K562 (cell line): ENCODE data around the gene PCID2.

Source experiments
- CC2D1A ChIP-seq: fragments of 450-650 bp; IDR thresholded peaks from 2 replicates; pipeline ENCODE4 v1.6.1; 2017; ENCODE audit warnings: mild to moderate bottlenecking
- CHD1 ChIP-seq: fragments of 200-600 bp; sonication (generic); IDR thresholded peaks from one replicate; pipeline ENCODE4 v1.6.1; 2012; ENCODE audit warnings: mild to moderate bottlenecking, moderate library complexity, low read length, inconsistent platforms
- ELF4 ChIP-seq: fragments of 450-650 bp; formaldehyde crosslinking; IDR thresholded peaks from 2 replicates; pipeline ENCODE4 v1.4.0; 2022; ENCODE audit warnings: missing genetic modification characterization
- HNRNPLL ChIP-seq: fragments of 200-400 bp; formaldehyde crosslinking; IDR thresholded peaks from 2 replicates; pipeline ENCODE4 v1.6.1; 2017; ENCODE audit warnings: low read length, low read depth, mild to moderate bottlenecking; ENCODE audit not compliant: poor library complexity, severe bottlenecking
- MEF2D ChIP-seq: conservative IDR thresholded peaks from 2 replicates; pipeline ENCODE4 v1.6.1; 2016; ENCODE audit warnings: low read depth, missing genetic modification characterization, missing compliant biosample characterization
- POLR2A ChIP-seq: fragments of 450-650 bp; conservative IDR thresholded peaks from 2 replicates; pipeline ENCODE4 v1.6.1; 2016
- RNF219 ChIP-seq: fragments of 250-450 bp; sonication (Bioruptor Pico); IDR thresholded peaks from 2 replicates; pipeline ENCODE4 v1.5.0; 2022; ENCODE audit warnings: mild to moderate bottlenecking
- TAF1 ChIP-seq: IDR thresholded peaks from 2 replicates; pipeline ENCODE4 v1.6.1; 2011; ENCODE audit warnings: mild to moderate bottlenecking, low read length, moderate library complexity; ENCODE audit not compliant: insufficient read depth, control insufficient read depth, severe bottlenecking; ENCODE audit errors: extremely low read depth
- XRCC5 ChIP-seq: fragments of 200-400 bp; formaldehyde crosslinking; IDR thresholded peaks from 2 replicates; pipeline ENCODE4 v1.6.1; 2017; ENCODE audit warnings: low read depth, mild to moderate bottlenecking, low read length
- ZNF609 ChIP-seq: sonication (generic); formaldehyde crosslinking; IDR thresholded peaks from 2 replicates; pipeline ENCODE4 v1.8.1; 2023; ENCODE audit warnings: missing genetic modification reagents, mild to moderate bottlenecking, borderline replicate concordance
- ZZZ3 ChIP-seq: fragments of 450-650 bp; IDR thresholded peaks from 2 replicates; pipeline ENCODE4 v1.6.1; 2016; ENCODE audit warnings: antibody characterized with exemption, mild to moderate bottlenecking, moderate library complexity
- TF ChIP-seq, protein P1 (sequence below), 3 experiments: IDR thresholded peaks in 2 of 3; conservative IDR thresholded peaks in 1 of 3; 2 replicates each; pipeline ENCODE4 v1.5.1; 2011 to 2012; ENCODE audit warnings: low read length in 3 of 3, mild to moderate bottlenecking in 3 of 3, control low read depth in 2 of 3, improper control_type of control experiment in 1 of 3, inconsistent platforms in 1 of 3, low read depth in 1 of 3, mixed read lengths in 1 of 3, moderate library complexity in 1 of 3; ENCODE audit not compliant: insufficient read depth in 2 of 3
- TF ChIP-seq, protein P2 (sequence below): fragments of 450-650 bp; IDR thresholded peaks from 2 replicates; pipeline ENCODE4 v1.6.1; 2017; ENCODE audit warnings: mild to moderate bottlenecking, moderate library complexity

- TF ChIP-seq HNRNPLL (no peak), XRCC5 (no peak), MEF2D (tag) (no peak), RNF219 (CRISPR knock-in tag) (no peak), CC2D1A (no peak), ELF4 (CRISPR knock-in tag) (no peak), CHD1 (no peak), ZZZ3 (no peak), ZNF609 (CRISPR knock-in tag) (no peak), POLR2A (no peak), TAF1 (no peak)
- TF ChIP-seq, protein P1, sequence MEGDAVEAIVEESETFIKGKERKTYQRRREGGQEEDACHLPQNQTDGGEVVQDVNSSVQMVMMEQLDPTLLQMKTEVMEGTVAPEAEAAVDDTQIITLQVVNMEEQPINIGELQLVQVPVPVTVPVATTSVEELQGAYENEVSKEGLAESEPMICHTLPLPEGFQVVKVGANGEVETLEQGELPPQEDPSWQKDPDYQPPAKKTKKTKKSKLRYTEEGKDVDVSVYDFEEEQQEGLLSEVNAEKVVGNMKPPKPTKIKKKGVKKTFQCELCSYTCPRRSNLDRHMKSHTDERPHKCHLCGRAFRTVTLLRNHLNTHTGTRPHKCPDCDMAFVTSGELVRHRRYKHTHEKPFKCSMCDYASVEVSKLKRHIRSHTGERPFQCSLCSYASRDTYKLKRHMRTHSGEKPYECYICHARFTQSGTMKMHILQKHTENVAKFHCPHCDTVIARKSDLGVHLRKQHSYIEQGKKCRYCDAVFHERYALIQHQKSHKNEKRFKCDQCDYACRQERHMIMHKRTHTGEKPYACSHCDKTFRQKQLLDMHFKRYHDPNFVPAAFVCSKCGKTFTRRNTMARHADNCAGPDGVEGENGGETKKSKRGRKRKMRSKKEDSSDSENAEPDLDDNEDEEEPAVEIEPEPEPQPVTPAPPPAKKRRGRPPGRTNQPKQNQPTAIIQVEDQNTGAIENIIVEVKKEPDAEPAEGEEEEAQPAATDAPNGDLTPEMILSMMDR (IDR thresholded peaks at IDR 0.05 in 2 of 3, conservative IDR thresholded peaks at IDR 0.05 in 1 of 3; ENCODE audit: insufficient read depth in 2 of 3, low read depth in 1 of 3, low read length in 3 of 3), result no peak
- TF ChIP-seq, protein P2, sequence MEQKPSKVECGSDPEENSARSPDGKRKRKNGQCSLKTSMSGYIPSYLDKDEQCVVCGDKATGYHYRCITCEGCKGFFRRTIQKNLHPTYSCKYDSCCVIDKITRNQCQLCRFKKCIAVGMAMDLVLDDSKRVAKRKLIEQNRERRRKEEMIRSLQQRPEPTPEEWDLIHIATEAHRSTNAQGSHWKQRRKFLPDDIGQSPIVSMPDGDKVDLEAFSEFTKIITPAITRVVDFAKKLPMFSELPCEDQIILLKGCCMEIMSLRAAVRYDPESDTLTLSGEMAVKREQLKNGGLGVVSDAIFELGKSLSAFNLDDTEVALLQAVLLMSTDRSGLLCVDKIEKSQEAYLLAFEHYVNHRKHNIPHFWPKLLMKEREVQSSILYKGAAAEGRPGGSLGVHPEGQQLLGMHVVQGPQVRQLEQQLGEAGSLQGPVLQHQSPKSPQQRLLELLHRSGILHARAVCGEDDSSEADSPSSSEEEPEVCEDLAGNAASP, result no peak
These were observed 17.0 kb upstream of the PCID2 start for GRCh38 chr13:113225515-113225914.
